ENCODE measurements around the gene SNRPB2. TPM values are rescaled to one million over a fixed set of nuclear protein-coding genes. Genes with fewer than 3 reads are reported as not detected.
A peak's percentile ranks its signal among the peaks of the same experiment; 100 is the strongest.

SNRPB2 gene
- 10 to 100 TPM; 37.4 to 41.5 TPM for total RNA-seq
- long read RNA-seq, donor 1, transcript SNRPB2-201 (7 exons, 2,452 nt), result major isoform, 5 of 17 reads
- long read RNA-seq, donor 1, partial matches to known transcripts, result 8 of 17 reads
- long read RNA-seq, donor 1, other reads (novel, unspliced or antisense), result 0 of 17 reads
- long read RNA-seq, donor 2, transcript SNRPB2-201 (7 exons, 2,452 nt), result major isoform, 6 of 17 reads
- long read RNA-seq, donor 2, partial matches to known transcripts, result 7 of 17 reads
- long read RNA-seq, donor 2, other reads (novel, unspliced or antisense), result 0 of 17 reads

DNA sequence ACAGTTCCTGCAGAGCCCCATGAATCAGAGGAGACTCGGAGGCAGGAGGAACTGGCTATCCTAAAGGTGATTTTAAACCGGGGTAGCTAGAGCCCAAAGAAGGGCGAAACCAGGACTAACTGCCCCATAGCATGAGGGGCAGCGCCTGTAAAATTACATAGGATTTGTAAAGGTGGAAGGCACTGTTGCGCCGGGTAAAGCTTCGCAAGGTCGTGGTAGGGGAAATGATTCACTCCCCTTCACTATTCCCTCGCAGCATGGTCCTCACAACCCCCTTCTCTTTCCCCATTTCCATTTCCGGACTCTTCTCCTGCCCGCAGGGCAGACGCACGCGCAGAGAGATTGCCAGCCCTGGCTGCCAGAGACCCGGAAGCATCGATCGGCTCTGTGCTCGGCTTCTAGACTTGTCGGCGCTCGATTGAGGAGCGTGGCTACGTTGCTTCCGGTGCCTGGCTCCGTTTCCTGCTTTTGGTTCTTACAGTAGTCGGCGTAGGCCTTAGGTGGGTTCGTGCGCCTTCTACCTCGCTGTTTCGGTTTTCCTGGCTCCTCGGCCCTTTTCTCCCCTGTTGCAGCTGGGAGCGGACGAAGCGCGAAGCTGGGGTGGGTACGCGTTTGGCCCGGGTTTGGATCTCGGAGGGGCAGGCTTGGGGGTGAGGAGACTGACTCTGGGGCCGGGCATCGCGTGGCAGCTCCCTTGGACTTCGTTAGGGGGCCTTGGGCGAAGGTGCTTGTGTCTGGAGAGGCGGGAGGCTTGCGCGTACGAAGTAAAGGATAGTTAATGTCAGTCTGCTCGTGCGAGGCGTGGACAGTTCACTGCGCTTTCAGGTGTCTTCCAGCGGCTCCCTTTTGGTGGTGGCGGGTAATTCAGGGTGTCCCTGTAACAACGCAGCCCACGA is at the start of gene SNRPB2:
Gene SNRPB2 (plus strand): TSS at position 462 of the 896 bp plus-strand sequence. CDS start 1,677 bp downstream, outside the sequence.
- intact Hi-C loops (cut with DNase I), result loop anchor here in 1 of 2 donors (5.0 kb wide), 1 partner anchor 1417 kb away; no protein-coding TSS in a partner anchor
- DNase-seq (ENCODE audit: low spot score), result peak; percentile 98

DNA sequence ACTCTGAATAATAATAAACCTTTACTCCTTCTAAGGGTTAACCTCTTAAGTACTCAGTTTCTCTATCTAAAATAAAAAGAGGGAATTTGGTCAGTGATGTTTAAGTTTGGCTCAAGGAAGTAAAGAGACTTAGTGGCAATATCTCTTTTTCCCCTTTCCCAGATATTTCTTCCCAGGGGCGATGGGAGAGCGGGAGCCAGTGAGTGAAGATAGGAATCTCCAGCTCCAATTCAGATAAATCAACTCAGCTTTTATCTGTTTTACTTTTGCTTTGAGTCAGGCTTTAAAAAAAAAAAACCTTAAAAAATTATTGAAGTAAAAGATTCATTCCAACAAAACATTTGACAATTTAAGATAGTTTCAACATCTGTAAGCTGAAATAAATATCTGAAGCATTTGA is 45.4 kb upstream of the SNRPB2 start:
- DNase-seq (ENCODE audit: low spot score), result no peak
- intact Hi-C loops (cut with DNase I), result no loop called here

DNA sequence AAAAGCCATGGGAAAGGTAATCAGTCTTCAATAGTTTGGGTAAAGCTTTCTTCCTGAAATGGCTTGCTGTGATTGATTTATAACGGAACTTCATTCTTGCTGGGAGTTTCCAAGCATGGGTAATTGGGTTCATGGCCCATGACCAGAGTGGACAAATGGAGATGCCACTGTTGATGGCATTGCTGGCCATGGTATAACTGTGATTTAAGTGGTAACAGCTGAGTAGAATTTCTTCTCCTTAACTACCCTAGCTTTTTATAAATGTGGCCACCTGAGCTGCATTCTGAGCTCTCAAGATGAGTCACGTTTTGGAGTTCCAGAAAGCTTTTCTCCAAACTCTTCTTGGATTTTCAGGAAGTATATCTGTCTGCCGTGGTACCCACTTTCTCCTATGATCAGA is 39.9 kb upstream of the SNRPB2 start:
- intact Hi-C loops (cut with DNase I), result no loop called here
- no peak for DNase-seq (ENCODE audit: low spot score)

DNA sequence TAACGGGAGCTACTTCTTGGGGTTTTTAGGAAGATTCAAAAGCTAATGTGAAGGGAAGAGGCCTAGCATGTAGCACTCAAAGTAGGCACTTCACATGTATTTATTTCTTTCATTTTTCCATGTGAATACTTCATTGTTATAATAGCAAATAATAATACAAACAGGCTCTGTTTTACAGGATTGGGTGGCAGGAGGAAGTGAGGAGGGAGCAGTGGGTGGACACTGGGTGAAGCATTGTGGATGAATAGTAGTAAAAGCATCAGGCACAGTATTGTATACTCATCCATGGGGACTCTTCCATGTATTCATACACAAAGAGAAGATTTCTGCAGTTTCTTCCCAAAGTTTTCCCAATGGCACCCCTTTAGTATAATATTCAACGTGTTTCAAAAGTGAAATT is 38.4 kb upstream of the SNRPB2 start:
- no peak for DNase-seq (ENCODE audit: low spot score)
- intact Hi-C loops (cut with DNase I), result no loop called here

DNA sequence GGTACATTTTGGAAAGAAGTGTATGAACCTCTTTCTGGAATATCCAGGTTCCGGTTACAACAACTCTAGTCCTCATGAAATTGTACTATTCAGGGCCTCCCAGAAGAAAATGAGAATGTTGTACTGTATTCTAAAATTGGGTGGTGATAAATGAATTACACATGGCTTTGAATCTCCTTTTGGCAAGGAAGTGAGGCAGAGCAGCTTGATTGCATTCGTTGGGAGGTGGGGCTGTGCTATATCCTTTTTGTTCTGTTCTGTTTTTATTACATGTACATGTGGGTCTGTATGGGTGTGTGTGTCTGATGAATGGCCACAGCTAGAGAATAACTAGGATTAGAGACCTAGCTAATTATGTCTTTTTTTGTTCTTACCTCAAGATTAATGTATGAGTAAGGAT is 37.8 kb upstream of the SNRPB2 start:
- no peak for DNase-seq (ENCODE audit: low spot score)

DNA sequence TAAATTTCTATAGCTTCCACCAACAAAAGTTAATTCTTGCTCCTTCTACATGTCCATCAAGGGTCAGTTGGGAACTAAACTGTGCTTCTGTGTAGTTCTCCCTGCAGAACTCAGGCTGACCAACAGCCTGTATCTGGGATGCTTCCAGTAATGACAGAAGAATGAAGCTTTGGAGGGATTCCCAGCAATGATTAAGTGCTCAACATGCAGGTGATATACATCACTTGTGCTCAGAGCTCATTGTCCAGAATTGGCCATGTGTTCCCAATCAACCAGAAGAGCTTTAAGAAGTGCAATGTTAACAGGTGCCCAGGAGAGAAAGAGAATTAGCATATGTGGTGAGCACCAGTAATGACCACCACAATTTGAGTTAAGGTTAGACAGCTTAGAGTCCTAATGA is 37.4 kb upstream of the SNRPB2 start:
- intact Hi-C loops (cut with DNase I), result no loop called here
- DNase-seq (ENCODE audit: low spot score), result no peak

More for the DNA sequence above, 37.8 kb upstream of the SNRPB2 start:
- intact Hi-C loops (cut with DNase I), result no loop called here

DNA sequence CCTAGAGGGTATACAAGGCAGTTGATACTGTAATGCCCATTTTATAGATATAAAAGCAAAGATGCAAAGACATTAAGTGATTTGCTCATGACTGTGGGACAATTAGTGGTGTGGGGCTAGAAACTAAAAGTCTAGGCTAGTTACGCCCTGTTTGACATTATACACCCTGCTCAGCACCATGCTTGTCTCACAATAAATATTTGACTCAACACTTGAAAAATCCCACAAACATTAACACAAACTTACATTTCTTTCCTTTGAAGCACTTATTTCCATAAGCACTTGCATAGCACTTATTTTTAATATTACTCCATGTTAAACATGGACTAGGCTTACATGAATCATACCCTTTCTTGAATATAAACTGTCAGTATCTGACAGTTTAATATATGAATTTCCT is 36.5 kb upstream of the SNRPB2 start:
- intact Hi-C loops (cut with DNase I), result no loop called here

DNA sequence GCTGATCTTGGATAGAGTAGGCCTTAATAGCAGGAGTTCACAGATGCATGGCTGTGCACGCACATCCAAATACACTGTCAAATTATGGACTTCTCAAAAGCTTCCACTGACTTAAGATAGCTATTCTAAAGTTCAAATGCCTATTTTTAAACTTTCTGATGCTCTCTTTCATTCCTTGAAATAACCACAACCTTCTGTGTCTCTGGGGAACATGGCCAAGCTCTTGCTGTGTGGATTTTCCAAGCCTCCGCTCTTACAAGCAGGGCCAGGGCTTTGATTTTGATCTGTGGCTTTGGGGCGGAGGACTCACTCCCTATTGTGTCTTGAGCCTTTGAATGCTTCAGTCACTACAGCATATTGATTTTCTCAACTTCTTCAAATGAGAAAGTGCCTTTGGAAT is 35.7 kb upstream of the SNRPB2 start:
- no peak for DNase-seq (ENCODE audit: low spot score)
- intact Hi-C loops (cut with DNase I), result no loop called here

More for the DNA sequence above, 36.5 kb upstream of the SNRPB2 start:
- DNase-seq (ENCODE audit: low spot score), result no peak

DNA sequence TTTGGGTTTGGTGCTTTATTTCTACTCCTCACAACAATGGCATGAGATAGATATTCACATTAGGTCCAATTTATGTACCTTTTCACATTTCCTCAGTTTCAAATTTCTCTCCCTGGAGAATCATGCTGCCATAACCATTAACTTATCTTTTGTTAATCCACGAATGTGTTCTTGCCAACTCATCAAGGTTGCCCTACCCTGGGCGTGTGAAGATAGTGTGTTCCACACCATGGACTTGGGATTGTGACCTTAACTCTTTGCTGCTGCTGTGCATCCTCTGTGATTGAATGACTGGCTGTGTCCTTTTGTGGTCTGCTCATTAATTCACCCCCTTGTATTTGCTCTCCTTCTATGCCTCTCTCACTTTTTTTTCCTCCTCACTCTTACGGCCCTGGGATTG is 34.2 kb upstream of the SNRPB2 start:
- intact Hi-C loops (cut with DNase I), result no loop called here
- DNase-seq (ENCODE audit: low spot score), result no peak

DNA sequence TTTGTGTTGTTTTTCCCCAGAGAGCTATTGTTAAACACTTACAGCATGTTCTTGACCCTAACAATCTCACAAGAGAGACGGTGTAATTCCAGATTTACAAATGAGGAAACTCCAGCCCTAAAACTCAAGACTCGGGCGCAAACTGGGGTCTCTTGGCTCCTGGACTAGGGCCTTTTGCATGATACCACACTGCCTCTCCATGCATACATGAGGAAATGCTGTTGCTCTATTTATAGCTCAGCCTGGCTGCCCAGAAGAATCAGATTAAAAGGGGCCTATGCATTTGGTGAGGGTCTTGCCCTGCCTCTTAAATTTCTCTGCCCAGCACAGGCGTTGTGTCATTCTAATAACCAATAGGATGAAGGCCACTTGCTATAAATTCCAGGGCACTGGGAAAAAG is 30.5 kb upstream of the SNRPB2 start:
- DNase-seq (ENCODE audit: low spot score), result no peak
- intact Hi-C loops (cut with DNase I), result no loop called here

DNA sequence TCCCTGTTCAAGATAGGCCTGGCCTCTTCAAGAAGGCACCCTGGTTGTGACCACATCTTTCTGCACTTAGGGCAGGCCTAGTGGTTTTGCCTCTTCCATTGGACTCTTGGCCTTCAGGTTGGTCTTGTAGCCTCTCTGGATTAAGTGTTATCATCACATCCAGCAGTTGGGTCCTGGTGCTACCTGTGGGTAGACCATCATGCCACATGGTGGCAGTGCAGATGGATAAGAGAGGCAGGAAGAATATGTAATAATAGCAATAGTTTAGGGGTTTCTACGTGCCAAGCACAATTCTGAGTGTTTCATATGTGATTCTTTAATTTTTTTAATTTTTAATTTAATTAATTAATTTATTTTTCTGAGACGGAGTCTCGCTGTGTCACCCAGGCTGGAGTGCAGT is 28.5 kb upstream of the SNRPB2 start:
- no peak for DNase-seq (ENCODE audit: low spot score)
- intact Hi-C loops (cut with DNase I), result no loop called here

DNA sequence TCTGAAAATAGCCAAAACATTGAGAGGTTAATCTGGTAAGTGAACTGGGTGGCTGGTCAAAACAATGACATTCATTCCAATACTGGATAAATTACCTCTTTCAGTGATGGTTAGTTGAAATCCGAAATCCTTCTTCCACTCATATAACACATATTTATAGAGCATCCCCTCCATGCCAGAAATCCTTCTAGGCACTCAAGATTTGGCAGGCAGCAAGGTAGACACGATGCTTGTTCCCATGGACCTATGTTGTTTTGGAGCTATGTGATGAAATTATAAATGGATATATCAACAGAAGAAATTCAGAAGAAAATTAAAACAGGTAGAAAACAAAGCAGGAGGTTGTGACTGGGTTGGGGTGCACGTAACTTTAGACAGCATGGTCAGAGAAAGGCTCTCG is 26.3 kb upstream of the SNRPB2 start:
- DNase-seq (ENCODE audit: low spot score), result no peak
- intact Hi-C loops (cut with DNase I), result no loop called here

DNA sequence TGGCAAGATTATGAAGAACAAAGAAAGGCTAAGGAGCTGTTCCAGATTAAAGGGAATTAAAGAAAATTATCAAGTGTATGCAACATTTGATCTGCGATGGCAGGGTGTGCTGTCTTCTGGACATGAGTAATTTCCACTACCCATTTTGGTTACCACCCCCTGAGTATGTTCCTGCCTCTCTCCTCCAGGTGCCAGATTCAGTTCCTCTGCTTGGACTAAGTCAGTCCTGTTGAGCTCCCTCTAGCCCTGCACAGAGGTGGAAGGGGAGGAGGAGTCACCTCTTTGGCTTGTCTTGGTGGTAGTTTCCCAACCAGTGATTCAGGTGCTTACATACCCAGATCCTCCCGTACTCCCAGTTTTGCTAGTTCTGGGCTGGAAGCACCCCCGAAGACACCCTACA is 22.2 kb upstream of the SNRPB2 start:
- intact Hi-C loops (cut with DNase I), result no loop called here
- no peak for DNase-seq (ENCODE audit: low spot score)

DNA sequence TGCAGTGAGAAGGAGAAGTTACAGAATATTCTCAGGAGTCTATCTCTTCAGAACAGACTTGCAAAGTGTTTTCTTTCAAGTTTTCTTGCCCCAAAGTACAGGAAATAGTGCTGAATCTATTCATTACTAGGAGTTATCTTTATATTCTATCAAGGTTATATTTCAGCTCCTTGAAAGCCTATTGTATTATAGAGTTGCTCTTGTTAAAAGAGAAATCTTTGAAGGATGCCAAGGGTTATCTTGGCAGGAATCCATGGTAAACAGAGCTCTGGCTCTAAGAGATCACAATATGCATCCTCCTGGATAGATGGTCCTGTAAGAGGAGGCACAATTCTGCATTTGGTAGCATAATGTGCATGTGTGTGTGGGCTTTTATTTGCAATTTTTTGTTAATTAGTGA is 21.2 kb upstream of the SNRPB2 start:
- intact Hi-C loops (cut with DNase I), result no loop called here
- no peak for DNase-seq (ENCODE audit: low spot score)

DNA sequence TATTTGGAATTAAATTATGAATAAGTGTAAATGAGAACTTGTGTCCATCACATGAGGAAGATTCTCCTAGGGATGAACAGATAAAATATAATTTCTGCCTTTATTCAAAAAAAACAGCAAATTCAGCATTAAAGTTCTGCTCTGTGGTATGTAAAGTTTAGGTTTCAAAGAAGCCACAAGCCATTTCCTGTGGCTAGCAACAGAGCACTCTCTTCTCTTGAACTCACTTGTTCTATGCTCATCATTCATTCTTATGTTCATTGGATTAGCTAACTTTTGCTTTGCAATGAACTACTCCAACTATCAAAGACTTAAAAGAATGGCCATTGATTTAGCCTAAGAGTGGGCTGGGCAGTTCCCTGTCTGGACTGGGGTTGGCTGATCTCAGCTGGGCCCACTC is 20.8 kb upstream of the SNRPB2 start:
- DNase-seq (ENCODE audit: low spot score), result no peak
- intact Hi-C loops (cut with DNase I), result no loop called here

DNA sequence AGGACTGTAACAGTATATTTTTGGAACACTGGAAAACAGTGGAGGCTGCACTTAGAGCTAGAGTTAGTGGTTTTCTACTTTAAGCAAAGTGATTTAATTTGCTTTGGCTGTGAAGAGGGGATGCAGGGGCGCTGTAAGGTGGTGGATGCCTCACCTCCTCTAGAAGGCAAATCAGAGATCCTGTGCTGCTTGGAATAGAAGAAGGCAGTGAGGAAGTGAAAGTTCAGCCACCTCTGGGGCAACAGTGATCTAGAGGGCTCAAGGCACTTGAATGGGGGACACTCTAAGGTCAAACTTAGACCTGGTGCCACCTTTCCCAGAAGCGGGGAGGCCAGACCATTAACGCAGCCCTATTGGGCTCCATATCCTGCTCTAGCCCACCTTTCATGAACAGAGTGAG is 19.0 kb upstream of the SNRPB2 start:
- intact Hi-C loops (cut with DNase I), result no loop called here
- DNase-seq (ENCODE audit: low spot score), result no peak

DNA sequence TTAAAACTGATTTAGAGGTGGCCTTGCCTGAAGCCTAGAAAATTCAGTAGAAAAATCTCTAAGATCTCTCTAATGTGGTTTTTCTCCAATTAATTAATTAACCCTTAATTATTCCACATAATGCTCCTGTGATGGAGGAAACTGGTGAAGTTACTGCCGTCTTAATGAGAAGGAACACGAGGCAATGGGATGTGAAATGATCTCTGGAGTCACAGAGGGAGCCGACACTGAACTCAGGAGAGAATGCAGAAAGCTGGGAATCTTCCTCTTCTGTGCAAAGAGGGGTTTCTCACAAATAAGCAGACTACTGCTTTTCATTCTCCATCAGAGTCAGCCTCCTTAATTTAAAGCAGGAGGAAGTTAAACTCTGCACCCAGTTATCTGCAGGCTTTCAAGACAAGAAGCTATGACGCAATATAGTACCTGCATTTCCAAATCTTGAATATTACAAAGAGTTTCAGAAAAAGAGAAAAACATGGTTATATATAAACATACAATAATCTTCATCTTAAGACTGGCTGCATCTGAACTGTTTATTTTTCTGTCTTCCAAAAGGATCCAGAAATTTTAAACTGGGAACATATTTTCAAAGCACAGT is 18.1 kb upstream of the SNRPB2 start:
- DNase-seq (ENCODE audit: low spot score), result no peak
- intact Hi-C loops (cut with DNase I), result no loop called here

DNA sequence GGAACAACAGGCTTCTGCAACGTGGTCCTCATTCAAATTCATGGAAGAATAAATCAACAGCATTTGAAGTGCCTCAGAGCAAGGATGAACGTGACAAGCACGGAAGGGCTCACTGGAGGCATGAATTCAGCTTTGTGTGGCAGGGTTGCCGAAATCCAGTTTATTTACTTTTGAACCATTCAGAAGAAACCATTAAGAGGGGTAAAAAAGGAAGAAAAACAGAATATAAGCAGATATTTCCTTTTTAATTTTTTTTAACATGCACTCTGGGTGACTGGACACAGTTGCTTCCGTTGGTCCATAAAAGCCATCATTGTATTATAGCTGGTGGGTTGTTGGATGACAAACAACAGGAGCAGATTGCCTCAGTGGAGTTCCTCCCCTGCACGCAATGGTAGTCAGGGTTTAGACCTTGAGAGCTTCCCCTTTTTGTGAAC is 17.3 kb upstream of the SNRPB2 start:
- no peak for DNase-seq (ENCODE audit: low spot score)
- intact Hi-C loops (cut with DNase I), result no loop called here

DNA sequence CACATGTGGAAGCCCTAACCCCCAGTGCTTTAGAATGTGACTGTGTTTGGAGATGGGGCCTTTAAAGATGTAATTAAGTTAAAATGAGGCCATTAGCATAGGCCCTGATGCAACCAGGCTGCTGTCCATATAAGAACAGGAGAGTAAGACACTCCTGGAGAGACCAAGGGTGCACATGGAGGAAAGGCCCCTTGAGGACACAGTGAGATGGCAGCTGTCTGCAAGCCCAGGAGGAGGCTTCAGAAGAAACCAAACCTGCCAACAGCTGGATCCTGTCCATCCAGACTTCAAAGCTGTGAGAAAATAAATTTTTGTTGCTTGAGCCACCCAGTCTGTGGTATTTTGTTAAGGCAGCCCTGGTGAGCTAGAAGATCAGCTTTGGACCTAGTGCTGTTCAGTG is 16.8 kb upstream of the SNRPB2 start:
- intact Hi-C loops (cut with DNase I), result no loop called here
- DNase-seq (ENCODE audit: low spot score), result no peak

DNA sequence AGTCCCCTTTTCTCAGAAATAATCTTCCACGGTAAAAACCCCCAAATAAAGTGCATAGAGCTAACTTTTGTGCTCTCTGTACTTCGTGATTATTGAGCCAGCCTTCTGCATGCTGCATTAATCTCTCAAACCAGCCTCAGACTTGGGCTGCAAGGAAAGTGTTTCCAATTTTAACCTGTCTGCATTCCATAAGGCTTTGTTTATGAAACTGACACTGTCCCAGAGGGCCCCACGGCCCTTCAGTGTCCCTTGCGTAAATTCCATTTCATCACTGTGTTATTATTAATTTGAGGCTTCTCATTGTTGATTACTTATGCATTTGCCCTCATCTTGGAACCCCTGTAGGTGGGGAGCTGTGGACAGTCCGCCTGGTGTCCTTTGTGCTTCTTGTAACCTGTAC is 15.6 kb upstream of the SNRPB2 start:
- DNase-seq (ENCODE audit: low spot score), result no peak

More for the DNA sequence above, 15.6 kb upstream of the SNRPB2 start:
- intact Hi-C loops (cut with DNase I), result no loop called here
